ENCODE measurements around the gene TEX26.

The TEX26 gene

GRCh38 chr13:30933354-30933670 lies 856 bp downstream of the TEX26 start:
- Mint-ChIP-seq H3K36me3 (ENCODE audit: low read depth) (no peaks in the 10 kb centered on the region), H3K27me3 (peaks cover 58% of the 10 kb centered on the region), H3K27ac (no peak overlapping the region), H3K9me3 (no peaks in the 10 kb centered on the region), H3K4me1 (ENCODE audit: low read depth) (peaks cover under 1% of the 10 kb centered on the region), H3K4me3 (no peak overlapping the region)
- no peak for DNase-seq

- no peaks in the 10 kb centered on the region for H3K4me1 Mint-ChIP-seq (ENCODE audit: low read depth)
- H3K9me3 Mint-ChIP-seq: no peaks in the 10 kb centered on the region
- H3K27me3 Mint-ChIP-seq: peaks cover 50% of the 10 kb centered on the region
- no peak overlapping the region for H3K27ac Mint-ChIP-seq
- H3K36me3 Mint-ChIP-seq (ENCODE audit: low read depth): no peaks in the 10 kb centered on the region
- no peak overlapping the region for H3K4me3 Mint-ChIP-seq
- no peak for DNase-seq
These were observed 1.9 kb downstream of the TEX26 start for GRCh38 chr13:30934381-30934780.

GRCh38 chr13:30934803-30935202 lies 2.3 kb downstream of the TEX26 start:
- H3K9me3 Mint-ChIP-seq: no peaks in the 10 kb centered on the region
- no peak overlapping the region for H3K4me3 Mint-ChIP-seq
- no peaks in the 10 kb centered on the region for H3K36me3 Mint-ChIP-seq (ENCODE audit: low read depth)
- H3K4me1 Mint-ChIP-seq (ENCODE audit: low read depth): no peaks in the 10 kb centered on the region
- H3K27ac Mint-ChIP-seq: no peak overlapping the region
- H3K27me3 Mint-ChIP-seq: peaks cover 46% of the 10 kb centered on the region
- no peak for DNase-seq

- Mint-ChIP-seq H3K4me3 (no peak overlapping the region), H3K27ac (no peak overlapping the region), H3K27me3 (peaks cover 29% of the 10 kb centered on the region), H3K36me3 (ENCODE audit: low read depth) (no peaks in the 10 kb centered on the region), H3K4me1 (ENCODE audit: low read depth) (no peaks in the 10 kb centered on the region), H3K9me3 (no peaks in the 10 kb centered on the region)
- no peak for DNase-seq
These were observed 4.5 kb downstream of the TEX26 start for GRCh38 chr13:30936971-30937370.

GRCh38 chr13:30943881-30944280 lies 11.4 kb downstream of the TEX26 start:
- Mint-ChIP-seq H3K27ac (no peak overlapping the region), H3K4me3 (no peak overlapping the region), H3K4me1 (ENCODE audit: low read depth) (no peaks in the 10 kb centered on the region), H3K36me3 (ENCODE audit: low read depth) (no peaks in the 10 kb centered on the region), H3K9me3 (peaks cover 11% of the 10 kb centered on the region), H3K27me3 (peaks cover 36% of the 10 kb centered on the region)
- DNase-seq: no peak

GRCh38 chr13:30957258-30957943 lies 24.9 kb downstream of the TEX26 start:
- no peak for DNase-seq
- H3K36me3 Mint-ChIP-seq (ENCODE audit: low read depth): no peaks in the 10 kb centered on the region
- H3K27me3 Mint-ChIP-seq: peaks cover 54% of the 10 kb centered on the region
- H3K9me3 Mint-ChIP-seq: peaks cover 7% of the 10 kb centered on the region
- no peak overlapping the region for H3K4me3 Mint-ChIP-seq
- no peak overlapping the region for H3K27ac Mint-ChIP-seq
- H3K4me1 Mint-ChIP-seq (ENCODE audit: low read depth): no peaks in the 10 kb centered on the region

GRCh38 chr13:30959678-30960077 lies 27.2 kb downstream of the TEX26 start:
- DNase-seq: no peak
- no peak overlapping the region for H3K4me3 Mint-ChIP-seq
- no peaks in the 10 kb centered on the region for H3K36me3 Mint-ChIP-seq (ENCODE audit: low read depth)
- H3K4me1 Mint-ChIP-seq (ENCODE audit: low read depth): no peaks in the 10 kb centered on the region
- H3K27ac Mint-ChIP-seq: no peak overlapping the region
- peaks cover 7% of the 10 kb centered on the region for H3K9me3 Mint-ChIP-seq
- H3K27me3 Mint-ChIP-seq: peaks cover 57% of the 10 kb centered on the region

GRCh38 chr13:30963791-30964190 lies 31.3 kb downstream of the TEX26 start:
- DNase-seq: no peak
- Mint-ChIP-seq H3K4me3 (no peak overlapping the region), H3K36me3 (ENCODE audit: low read depth) (no peaks in the 10 kb centered on the region), H3K9me3 (peaks cover 7% of the 10 kb centered on the region), H3K27me3 (peaks cover 56% of the 10 kb centered on the region), H3K27ac (no peak overlapping the region), H3K4me1 (ENCODE audit: low read depth) (no peaks in the 10 kb centered on the region)

- no peaks in the 10 kb centered on the region for H3K4me1 Mint-ChIP-seq (ENCODE audit: low read depth)
- no peak for DNase-seq
- no peak overlapping the region for H3K4me3 Mint-ChIP-seq
- H3K27ac Mint-ChIP-seq: no peak overlapping the region
- peaks cover 63% of the 10 kb centered on the region for H3K27me3 Mint-ChIP-seq
- H3K9me3 Mint-ChIP-seq: no peaks in the 10 kb centered on the region
- no peaks in the 10 kb centered on the region for H3K36me3 Mint-ChIP-seq (ENCODE audit: low read depth)
These were observed 32.9 kb downstream of the TEX26 start for GRCh38 chr13:30965380-30965779.

- Mint-ChIP-seq H3K27ac (no peak overlapping the region), H3K4me1 (ENCODE audit: low read depth) (no peaks in the 10 kb centered on the region), H3K9me3 (no peaks in the 10 kb centered on the region), H3K27me3 (peaks cover 60% of the 10 kb centered on the region), H3K4me3 (no peak overlapping the region), H3K36me3 (ENCODE audit: low read depth) (no peaks in the 10 kb centered on the region)
- no peak for DNase-seq
These were observed 33.6 kb downstream of the TEX26 start for GRCh38 chr13:30966101-30966500.

GRCh38 chr13:30968846-30969245 lies 36.4 kb downstream of the TEX26 start:
- no peaks in the 10 kb centered on the region for H3K9me3 Mint-ChIP-seq
- H3K4me1 Mint-ChIP-seq (ENCODE audit: low read depth): no peaks in the 10 kb centered on the region
- no peak overlapping the region for H3K4me3 Mint-ChIP-seq
- no peaks in the 10 kb centered on the region for H3K36me3 Mint-ChIP-seq (ENCODE audit: low read depth)
- H3K27me3 Mint-ChIP-seq: peaks cover 52% of the 10 kb centered on the region
- no peak overlapping the region for H3K27ac Mint-ChIP-seq
- no peak for DNase-seq

GRCh38 chr13:30971575-30971974 lies 39.1 kb downstream of the TEX26 start:
- no peaks in the 10 kb centered on the region for H3K9me3 Mint-ChIP-seq
- no peak overlapping the region for H3K27ac Mint-ChIP-seq
- H3K27me3 Mint-ChIP-seq: peaks cover 39% of the 10 kb centered on the region
- DNase-seq: no peak
- H3K36me3 Mint-ChIP-seq (ENCODE audit: low read depth): no peaks in the 10 kb centered on the region
- no peak overlapping the region for H3K4me3 Mint-ChIP-seq
- H3K4me1 Mint-ChIP-seq (ENCODE audit: low read depth): no peaks in the 10 kb centered on the region

GRCh38 chr13:30972888-30973377 lies 40.5 kb downstream of the TEX26 start:
- Mint-ChIP-seq H3K4me3 (no peak overlapping the region), H3K36me3 (ENCODE audit: low read depth) (no peaks in the 10 kb centered on the region), H3K27ac (no peak overlapping the region), H3K4me1 (ENCODE audit: low read depth) (peaks cover 2% of the 10 kb centered on the region), H3K9me3 (no peaks in the 10 kb centered on the region), H3K27me3 (peaks cover 40% of the 10 kb centered on the region)
- DNase-seq: no peak

GRCh38 chr13:30974350-30974749 lies 41.9 kb downstream of the TEX26 start:
- H3K27me3 Mint-ChIP-seq: peaks cover 33% of the 10 kb centered on the region
- no peak overlapping the region for H3K4me3 Mint-ChIP-seq
- H3K4me1 Mint-ChIP-seq (ENCODE audit: low read depth): peaks cover 2% of the 10 kb centered on the region
- H3K36me3 Mint-ChIP-seq (ENCODE audit: low read depth): no peaks in the 10 kb centered on the region
- no peak for DNase-seq
- H3K27ac Mint-ChIP-seq: no peak overlapping the region
- H3K9me3 Mint-ChIP-seq: no peaks in the 10 kb centered on the region

GRCh38 chr13:30976025-30976424 lies 43.6 kb downstream of the TEX26 start:
- DNase-seq: no peak
- Mint-ChIP-seq H3K4me3 (no peak overlapping the region), H3K36me3 (ENCODE audit: low read depth) (no peaks in the 10 kb centered on the region), H3K4me1 (ENCODE audit: low read depth) (peaks cover 2% of the 10 kb centered on the region), H3K27ac (no peak overlapping the region), H3K9me3 (no peaks in the 10 kb centered on the region), H3K27me3 (peaks cover 39% of the 10 kb centered on the region)
